Activated naive CD8-positive, alpha-beta T cell treated with anti-CD3 and anti-CD28 coated beads, Interleukin-2, amount 50 U/mL, for 24 hours (primary cell): ENCODE data around the gene SEMA6B.
"Not testable (repeated sequence)": the region's sequence is repeated elsewhere in the genome, so short reads cannot be mapped to it uniquely, and the experiment has no call there.

Source experiments
- ATAC-seq: fragments of 150-1000 bp; cut with Tn5 transposase; one replicate; pipeline ENCODE4 v1.10.0; 2021
- DNase-seq: peaks from one replicate; pipeline ENCODE4 v3.0.0; 2021
- H3K27ac Mint-ChIP-seq: one replicate; pipeline ENCODE4 v1.8.0; 2021; ENCODE audit warnings: mild to moderate bottlenecking, mixed read lengths
- H3K27me3 Mint-ChIP-seq: one replicate; pipeline ENCODE4 v1.8.0; 2021; ENCODE audit warnings: mixed read lengths
- H3K36me3 Mint-ChIP-seq: one replicate; pipeline ENCODE4 v1.8.0; 2021; ENCODE audit warnings: low read depth, mixed read lengths
- H3K4me1 Mint-ChIP-seq: one replicate; pipeline ENCODE4 v1.8.0; 2021; ENCODE audit warnings: mixed read lengths
- H3K4me3 Mint-ChIP-seq: one replicate; pipeline ENCODE4 v1.8.0; 2021; ENCODE audit warnings: mild to moderate bottlenecking, moderate library complexity, mixed read lengths
- H3K9me3 Mint-ChIP-seq: one replicate; pipeline ENCODE4 v1.8.0; 2021; ENCODE audit warnings: mixed read lengths

SEMA6B gene

GRCh38 chr19:4595158-4595557, 35.7 kb upstream of the SEMA6B start:
- not testable (repeated sequence) for H3K27ac Mint-ChIP-seq, ATAC-seq, H3K4me3 Mint-ChIP-seq, H3K4me1 Mint-ChIP-seq, H3K9me3 Mint-ChIP-seq, H3K36me3 Mint-ChIP-seq, DNase-seq
- H3K27me3 Mint-ChIP-seq: peaks cover 46% of the 10 kb centered on the region

- H3K4me3 Mint-ChIP-seq: no peak overlapping the region
- H3K9me3 Mint-ChIP-seq: no peaks in the 10 kb centered on the region
- DNase-seq (no peak), ATAC-seq (no peak)
- H3K4me1 Mint-ChIP-seq: peaks cover 7% of the 10 kb centered on the region
- H3K27me3 Mint-ChIP-seq: peaks cover 43% of the 10 kb centered on the region
- no peaks in the 10 kb centered on the region for H3K36me3 Mint-ChIP-seq
- no peak overlapping the region for H3K27ac Mint-ChIP-seq
These were observed 34.7 kb upstream of the SEMA6B start for GRCh38 chr19:4594201-4594600.

GRCh38 chr19:4593409-4593851, 33.9 kb upstream of the SEMA6B start:
- Mint-ChIP-seq H3K27ac (no peak overlapping the region), H3K4me3 (no peak overlapping the region), H3K36me3 (no peaks in the 10 kb centered on the region), H3K9me3 (no peaks in the 10 kb centered on the region), H3K27me3 (peaks cover 39% of the 10 kb centered on the region), H3K4me1 (peaks cover 4% of the 10 kb centered on the region)
- ATAC-seq (no peak), DNase-seq (no peak)

DNA sequence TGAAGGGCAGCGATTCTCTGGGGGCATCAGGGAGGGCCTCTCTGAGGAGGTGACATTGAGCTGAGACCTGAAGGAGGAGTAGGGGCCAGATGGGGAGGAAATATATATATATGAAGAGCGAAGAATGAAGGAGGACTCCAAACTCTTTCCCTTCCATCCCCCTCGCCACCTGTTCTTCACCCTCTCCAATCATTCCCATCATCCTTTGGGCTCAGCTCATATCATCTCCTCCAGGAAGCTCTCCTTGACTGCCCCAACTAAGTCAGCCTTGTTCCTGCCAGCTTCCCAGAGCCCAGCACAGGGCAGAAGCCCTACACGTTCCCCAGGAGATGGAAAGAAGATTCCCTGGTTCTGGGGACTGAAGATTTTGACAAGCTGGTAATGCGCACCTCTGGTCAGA, 33.0 kb upstream of the SEMA6B start:
- DNase-seq (no peak), ATAC-seq (no peak)
- H3K27me3 Mint-ChIP-seq: peaks cover 39% of the 10 kb centered on the region
- no peaks in the 10 kb centered on the region for H3K36me3 Mint-ChIP-seq
- H3K4me1 Mint-ChIP-seq: peaks cover 2% of the 10 kb centered on the region
- H3K27ac Mint-ChIP-seq: no peak overlapping the region
- no peak overlapping the region for H3K4me3 Mint-ChIP-seq
- H3K9me3 Mint-ChIP-seq: no peaks in the 10 kb centered on the region

GRCh38 chr19:4591320-4591719, 31.8 kb upstream of the SEMA6B start:
- Mint-ChIP-seq H3K27me3 (peaks cover 35% of the 10 kb centered on the region), H3K27ac (no peak overlapping the region), H3K4me3 (no peak overlapping the region), H3K36me3 (no peaks in the 10 kb centered on the region), H3K4me1 (no peaks in the 10 kb centered on the region), H3K9me3 (no peaks in the 10 kb centered on the region)
- ATAC-seq (no peak), DNase-seq (no peak)

DNA sequence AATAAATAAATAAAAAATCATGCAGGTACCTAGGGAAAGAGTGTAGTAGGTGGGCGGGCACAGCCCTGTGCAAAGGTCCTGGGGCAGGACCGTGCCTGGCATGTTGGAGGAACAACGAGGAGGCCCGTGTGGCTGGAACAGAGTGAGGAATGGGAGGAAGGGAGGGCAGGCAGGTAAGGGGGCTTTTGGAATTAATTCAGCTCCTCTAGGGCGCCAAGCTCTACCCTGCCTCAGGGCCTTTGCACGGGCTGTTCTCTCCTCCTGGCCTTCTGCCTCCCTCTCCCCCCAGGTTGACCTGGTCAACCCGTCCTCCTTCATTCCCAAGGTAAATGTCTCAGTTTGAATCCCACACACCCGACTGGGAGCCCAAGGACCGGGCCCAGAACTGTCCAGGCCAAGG, 31.1 kb upstream of the SEMA6B start:
- H3K27ac Mint-ChIP-seq: no peak overlapping the region
- DNase-seq (no peak), ATAC-seq (no peak)
- H3K4me3 Mint-ChIP-seq: no peak overlapping the region
- H3K27me3 Mint-ChIP-seq: peaks cover 42% of the 10 kb centered on the region
- no peaks in the 10 kb centered on the region for H3K36me3 Mint-ChIP-seq
- no peaks in the 10 kb centered on the region for H3K4me1 Mint-ChIP-seq
- no peaks in the 10 kb centered on the region for H3K9me3 Mint-ChIP-seq

DNA sequence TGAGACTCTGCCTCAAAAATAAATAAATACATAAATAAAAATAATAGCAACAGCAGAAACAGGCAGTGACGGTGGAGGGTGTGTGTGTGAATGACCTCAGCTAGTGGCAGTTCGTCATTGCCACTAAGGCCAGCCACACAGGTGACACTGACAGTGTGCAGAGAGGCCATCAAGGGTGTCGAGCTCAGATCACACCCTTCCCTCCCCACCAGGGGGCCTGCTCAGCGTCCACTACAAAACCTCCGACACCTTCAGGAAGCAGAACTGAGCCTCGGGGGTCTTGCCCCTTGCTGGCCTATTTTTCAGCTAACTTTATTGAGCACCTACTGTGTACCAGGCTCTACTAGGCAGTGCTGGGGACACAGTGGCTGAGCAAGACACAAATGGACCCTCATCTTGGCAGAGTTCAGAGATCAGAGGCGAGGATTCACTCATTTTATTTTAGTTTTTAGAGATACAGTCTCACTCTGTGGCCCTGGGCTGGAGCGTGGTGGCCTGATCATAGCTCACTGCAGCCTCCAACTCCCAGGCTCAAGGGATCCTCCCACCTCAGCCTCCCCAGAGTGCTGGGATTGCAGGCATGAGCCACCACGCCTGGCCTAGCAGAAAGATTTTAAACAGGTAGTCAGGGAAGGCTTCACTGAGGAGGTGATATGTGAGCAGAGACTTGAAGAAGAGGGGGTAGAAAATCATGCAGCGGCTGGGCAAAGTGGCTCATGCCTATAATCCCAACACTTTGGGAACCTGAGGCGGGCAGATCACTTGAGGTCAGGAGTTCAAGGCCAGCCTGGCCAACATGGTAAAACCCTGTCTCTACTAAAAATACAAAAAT, 30.3 kb upstream of the SEMA6B start:
- H3K9me3 Mint-ChIP-seq: no peaks in the 10 kb centered on the region
- ATAC-seq: peak; percentile 46

DNA sequence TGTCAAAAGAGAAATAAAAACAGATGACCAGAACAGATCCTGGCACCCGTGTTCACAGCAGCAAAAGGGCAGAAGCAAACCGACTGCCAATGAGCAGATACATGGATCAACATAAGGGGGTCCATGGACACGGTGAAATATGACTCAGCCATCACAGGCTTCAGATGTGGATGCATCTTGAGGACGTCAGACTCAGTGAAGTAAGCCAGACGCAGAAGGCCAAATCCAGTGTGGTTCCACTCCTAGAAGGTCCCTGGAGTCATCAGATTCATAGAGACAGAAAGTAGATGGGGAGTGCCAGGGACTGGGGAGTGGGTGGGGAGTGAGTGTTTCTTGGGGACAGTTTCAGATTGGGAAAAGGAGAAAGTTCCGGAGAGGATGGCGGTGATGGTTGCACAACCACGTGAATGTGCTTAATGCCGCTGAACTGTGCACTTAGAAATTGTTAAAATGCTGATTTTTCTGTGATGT, 28.8 kb upstream of the SEMA6B start:
- Mint-ChIP-seq H3K4me3 (no peak overlapping the region), H3K4me1 (peaks cover 2% of the 10 kb centered on the region), H3K27ac (no peak overlapping the region)

More for the DNA sequence above, 30.3 kb upstream of the SEMA6B start:
- H3K4me1 Mint-ChIP-seq: peaks cover 2% of the 10 kb centered on the region
- no peaks in the 10 kb centered on the region for H3K36me3 Mint-ChIP-seq
- peaks cover 44% of the 10 kb centered on the region for H3K27me3 Mint-ChIP-seq
- DNase-seq: peak; percentile 23
- H3K4me3 Mint-ChIP-seq: no peak overlapping the region
- H3K27ac Mint-ChIP-seq: no peak overlapping the region

DNA sequence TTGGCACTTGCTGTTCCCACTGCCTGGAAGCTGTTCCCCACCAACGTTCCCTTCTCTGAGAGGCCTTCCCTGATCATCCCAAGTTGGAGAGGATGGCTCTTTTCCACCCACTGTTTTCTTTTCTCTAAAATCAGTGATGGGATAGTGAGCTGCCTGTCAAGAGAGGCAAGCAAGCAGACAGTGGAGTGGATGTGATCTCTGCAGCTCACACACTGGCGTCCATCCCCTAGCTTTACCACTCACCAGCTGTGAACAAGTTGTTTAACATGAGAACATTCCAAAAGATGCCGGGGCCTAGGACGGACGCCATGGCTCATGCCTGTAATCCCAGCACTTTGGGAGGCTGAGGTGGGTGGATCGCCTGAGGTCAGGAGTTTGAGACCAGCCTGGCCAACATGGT, 28.0 kb upstream of the SEMA6B start:
- ATAC-seq (no peak), DNase-seq (no peak)
- Mint-ChIP-seq H3K9me3 (no peaks in the 10 kb centered on the region), H3K4me1 (peaks cover 2% of the 10 kb centered on the region), H3K4me3 (no peak overlapping the region), H3K27me3 (peaks cover 40% of the 10 kb centered on the region), H3K36me3 (no peaks in the 10 kb centered on the region), H3K27ac (no peak overlapping the region)

More for the DNA sequence above, 28.8 kb upstream of the SEMA6B start:
- no peak for ATAC-seq
- H3K36me3 Mint-ChIP-seq: no peaks in the 10 kb centered on the region
- peaks cover 41% of the 10 kb centered on the region for H3K27me3 Mint-ChIP-seq
- no peaks in the 10 kb centered on the region for H3K9me3 Mint-ChIP-seq
- no peak for DNase-seq

- Mint-ChIP-seq H3K4me3 (no peak overlapping the region), H3K27me3 (peaks cover 45% of the 10 kb centered on the region), H3K27ac (no peak overlapping the region), H3K36me3 (no peaks in the 10 kb centered on the region), H3K9me3 (no peaks in the 10 kb centered on the region), H3K4me1 (peaks cover 8% of the 10 kb centered on the region)
- DNase-seq: no peak
- no peak for ATAC-seq
These were observed 27.2 kb upstream of the SEMA6B start for GRCh38 chr19:4586691-4587090.

DNA sequence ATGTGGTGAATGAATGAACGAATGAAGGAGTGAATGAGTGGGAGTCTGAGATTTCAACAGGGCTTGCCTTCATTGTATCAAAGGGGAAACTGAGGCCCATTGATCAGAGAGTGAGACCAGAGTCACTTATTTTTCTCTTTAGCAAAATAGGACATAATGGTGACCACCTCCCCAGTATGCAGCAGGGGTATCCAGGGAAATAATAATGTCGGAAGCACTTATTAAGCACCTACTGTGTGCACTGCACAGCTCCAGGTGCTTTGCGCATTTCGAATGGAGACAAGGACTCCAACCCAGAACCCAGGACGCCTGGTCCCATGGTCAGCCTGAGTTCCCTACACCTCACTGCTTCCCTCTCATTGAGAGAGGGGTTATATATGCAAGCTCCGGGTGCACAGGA, 26.8 kb upstream of the SEMA6B start:
- H3K27ac Mint-ChIP-seq: no peak overlapping the region
- no peak overlapping the region for H3K4me3 Mint-ChIP-seq
- no peak for ATAC-seq
- no peaks in the 10 kb centered on the region for H3K9me3 Mint-ChIP-seq
- peaks cover 41% of the 10 kb centered on the region for H3K27me3 Mint-ChIP-seq
- H3K4me1 Mint-ChIP-seq: peaks cover 8% of the 10 kb centered on the region
- no peaks in the 10 kb centered on the region for H3K36me3 Mint-ChIP-seq
- no peak for DNase-seq

DNA sequence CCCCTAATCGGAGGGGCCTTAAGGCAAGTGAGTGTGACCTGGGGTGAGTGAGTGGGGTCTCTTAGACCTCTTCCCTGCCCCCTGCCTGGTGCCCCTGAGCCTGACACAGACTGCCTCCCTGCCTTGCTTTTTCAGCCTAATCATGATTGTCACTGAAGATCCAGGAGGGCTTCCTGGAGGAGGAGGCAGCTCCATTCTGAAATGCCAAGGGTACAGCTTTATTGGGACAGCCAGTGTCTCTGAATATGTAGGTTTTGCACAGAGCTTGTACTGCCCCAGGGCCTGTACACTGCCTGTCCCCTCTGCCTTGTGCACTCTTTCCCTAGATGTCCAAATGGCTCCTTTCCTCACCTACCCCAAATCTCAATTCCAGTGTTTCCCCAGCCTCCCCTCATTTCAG, 26.1 kb upstream of the SEMA6B start:
- H3K27ac Mint-ChIP-seq: no peak overlapping the region
- no peaks in the 10 kb centered on the region for H3K9me3 Mint-ChIP-seq
- H3K27me3 Mint-ChIP-seq: peaks cover 42% of the 10 kb centered on the region
- H3K4me1 Mint-ChIP-seq: peaks cover 8% of the 10 kb centered on the region
- H3K4me3 Mint-ChIP-seq: no peak overlapping the region
- ATAC-seq (no peak), DNase-seq (no peak)
- H3K36me3 Mint-ChIP-seq: no peaks in the 10 kb centered on the region

DNA sequence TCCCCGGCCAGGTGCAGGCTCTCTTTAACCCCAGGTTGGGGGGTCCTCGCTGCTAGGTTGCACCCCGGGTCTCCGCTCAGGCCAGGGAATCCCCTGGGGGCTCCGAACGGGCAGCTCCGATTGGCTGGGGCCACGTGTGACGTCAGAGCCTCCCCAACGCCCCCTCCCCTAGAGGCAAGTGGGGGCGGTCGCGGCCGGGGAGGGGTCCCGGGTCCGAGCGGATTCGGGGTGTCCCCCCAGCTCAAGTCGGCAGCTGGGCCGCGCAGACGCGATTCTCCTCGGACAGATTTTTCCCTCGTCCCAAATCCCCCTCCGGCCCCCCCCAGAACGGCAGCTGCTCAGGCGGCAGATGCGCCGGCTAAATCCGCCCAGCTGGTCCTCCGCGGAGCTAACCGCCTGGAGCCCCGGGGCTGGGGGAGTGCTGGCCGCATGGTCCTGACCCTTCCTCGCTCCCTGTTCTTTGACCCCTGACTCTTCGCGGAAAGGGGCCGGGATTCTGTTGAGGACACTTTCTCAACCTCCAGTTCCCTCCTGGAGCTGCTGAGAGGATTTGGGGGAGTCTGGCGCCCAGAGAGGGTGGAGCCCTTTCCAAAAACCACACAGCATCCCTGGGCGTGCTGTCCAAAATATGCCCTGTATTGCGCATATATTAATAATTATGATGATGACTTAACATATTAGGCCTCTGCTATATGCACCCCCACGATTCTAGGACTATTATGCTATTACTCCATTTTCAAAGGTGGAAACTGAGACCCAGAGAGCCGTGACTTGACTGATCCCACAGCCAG, 25.4 kb upstream of the SEMA6B start:
- DNase-seq: no peak
- no peaks in the 10 kb centered on the region for H3K9me3 Mint-ChIP-seq
- H3K27ac Mint-ChIP-seq: no peak overlapping the region
- H3K4me3 Mint-ChIP-seq: no peak overlapping the region
- ATAC-seq: no peak
- H3K36me3 Mint-ChIP-seq: no peaks in the 10 kb centered on the region
- H3K27me3 Mint-ChIP-seq: peaks cover 44% of the 10 kb centered on the region
- H3K4me1 Mint-ChIP-seq: peaks cover 8% of the 10 kb centered on the region

DNA sequence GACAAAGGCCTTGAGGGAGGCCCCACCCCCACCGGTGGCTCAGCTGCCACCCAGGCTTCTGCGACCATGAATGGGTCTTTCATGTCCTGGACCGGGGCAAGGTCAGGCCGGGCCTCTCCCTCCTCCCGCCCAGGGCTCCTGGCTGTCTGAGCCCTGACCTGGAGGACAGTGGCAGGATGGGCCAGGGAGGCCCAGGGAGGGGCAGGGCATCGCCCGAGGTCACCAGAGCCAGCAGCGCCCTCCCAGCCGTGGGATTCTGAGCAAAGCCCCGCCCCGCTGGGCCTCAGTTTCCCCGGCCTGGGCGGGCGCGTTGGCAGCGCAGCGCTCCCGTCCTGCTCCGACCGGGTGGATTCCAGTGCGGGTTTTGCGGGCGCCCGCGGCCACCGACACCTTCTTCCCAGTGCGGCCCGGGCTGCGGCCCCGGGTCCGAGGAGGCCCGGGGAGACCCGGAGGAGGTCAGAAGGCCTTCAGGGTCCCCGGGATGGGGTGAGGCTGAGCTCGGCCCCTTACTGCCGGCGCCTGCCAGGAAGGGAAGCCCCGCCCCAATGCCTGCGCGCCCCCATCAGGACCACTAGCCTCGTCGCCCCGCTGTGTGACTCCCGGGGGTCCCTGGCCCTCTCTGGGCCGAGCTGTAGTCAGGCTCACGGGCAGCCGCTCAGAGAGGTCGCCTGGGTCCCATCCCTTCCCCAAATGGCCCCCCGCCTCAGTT, 24.6 kb upstream of the SEMA6B start:
- ATAC-seq (no peak), DNase-seq (peak; percentile 64)
- peaks cover 52% of the 10 kb centered on the region for H3K27me3 Mint-ChIP-seq
- H3K9me3 Mint-ChIP-seq: no peaks in the 10 kb centered on the region
- H3K27ac Mint-ChIP-seq: no peak overlapping the region
- no peak overlapping the region for H3K4me3 Mint-ChIP-seq
- H3K36me3 Mint-ChIP-seq: no peaks in the 10 kb centered on the region
- peaks cover 8% of the 10 kb centered on the region for H3K4me1 Mint-ChIP-seq
